ENCODE results near the gene XAB2.
A peak's percentile ranks its signal among the peaks of the same experiment; 100 is the strongest.

Gene XAB2

GRCh38 chr19:7629347-7630054 is at the start of gene XAB2, which contains the start of gene PET100:
XAB2 (minus strand) TSS chr19:7629545; CDS start chr19:7629527, 18 bp downstream.
PET100 (plus strand) TSS chr19:7629793; CDS start chr19:7629834, 41 bp downstream.
- intact Hi-C loops (cut with DNase I; ENCODE audit: low total_unique reads) = no loop called here
- Histone ChIP-seq H3K27me3 (no peaks in the 10 kb centered on the region), H3K36me3 (peaks cover 16 to 52% (median 21%) of the 10 kb centered on the region in 3 donors), H3K27ac (peak within 1 kb of the TSS; percentile 82 to 89), H3K9me3 (no peaks in the 10 kb centered on the region), H3K4me3 (peak within 1 kb of the TSS; percentile 86 to 90), H3K4me1 (peaks cover 3 to 41% (median 29%) of the 10 kb centered on the region in 4 donors)
- peak; percentile 98 to 99 for DNase-seq
- no peak for TF ChIP-seq CTCF (IDR thresholded peaks at IDR 0.05)

- no peak for TF ChIP-seq CTCF (IDR thresholded peaks at IDR 0.05)
- Histone ChIP-seq H3K27ac (no peak overlapping the region), H3K27me3 (peaks cover 0 to 44% of the 10 kb centered on the region in 2 donors), H3K9me3 (no peaks in the 10 kb centered on the region), H3K4me3 (no peak overlapping the region), H3K4me1 (peaks cover 0 to 20% (median 11%) of the 10 kb centered on the region in 4 donors), H3K36me3 (peaks cover 0 to 8% (median 7%) of the 10 kb centered on the region in 3 donors)
- no peak for DNase-seq
- intact Hi-C loops (cut with DNase I; ENCODE audit: low total_unique reads) = loop anchor here (10.0 kb wide), 1 partner anchor 323 kb away; no protein-coding TSS in a partner anchor
These were observed 48.4 kb upstream of the XAB2 start for GRCh38 chr19:7677669-7678311.

- TF ChIP-seq CTCF (IDR thresholded peaks at IDR 0.05) = no peak
- intact Hi-C loops (cut with DNase I; ENCODE audit: low total_unique reads) = loop anchor here (10.0 kb wide), 1 partner anchor 322 kb away; no protein-coding TSS in a partner anchor
- Histone ChIP-seq H3K27ac (no peak within 1 kb of the TSS), H3K9me3 (no peaks in the 10 kb centered on the region), H3K4me3 (no peak within 1 kb of the TSS), H3K36me3 (no peaks in the 10 kb centered on the region), H3K27me3 (peaks cover 0 to 54% of the 10 kb centered on the region in 2 donors), H3K4me1 (peaks cover 0 to 11% (median 6%) of the 10 kb centered on the region in 4 donors)
- no peak for DNase-seq
These were observed 47.5 kb upstream of the XAB2 start, which contains the start of gene MCEMP1 for GRCh38 chr19:7676854-7677253. MCEMP1 (plus strand) TSS chr19:7677090; CDS start chr19:7677121, 31 bp downstream.

GRCh38 chr19:7676376-7676775 is 47.0 kb upstream of the XAB2 start:
- DNase-seq = peak in 1 of 2 donors; percentile 44
- intact Hi-C loops (cut with DNase I; ENCODE audit: low total_unique reads) = loop anchor here (10.0 kb wide), 1 partner anchor 322 kb away; no protein-coding TSS in a partner anchor
- no peaks in the 10 kb centered on the region for H3K9me3 ChIP-seq
- peaks cover 0 to 6% (median 4%) of the 10 kb centered on the region in 4 donors for H3K4me1 ChIP-seq
- H3K36me3 ChIP-seq = no peaks in the 10 kb centered on the region
- peaks cover 0 to 58% of the 10 kb centered on the region in 2 donors for H3K27me3 ChIP-seq
- no peak overlapping the region for H3K4me3 ChIP-seq
- TF ChIP-seq CTCF (IDR thresholded peaks at IDR 0.05) = no peak
- no peak overlapping the region for H3K27ac ChIP-seq

GRCh38 chr19:7674010-7675005 is 45.0 kb upstream of the XAB2 start:
- DNase-seq = peak; percentile 68 to 73
- intact Hi-C loops (cut with DNase I; ENCODE audit: low total_unique reads) = loop anchor here (10.0 kb wide), 1 partner anchor 320 kb away; no protein-coding TSS in a partner anchor
- Histone ChIP-seq H3K27ac (no peak overlapping the region), H3K4me3 (no peak overlapping the region), H3K9me3 (no peaks in the 10 kb centered on the region), H3K27me3 (peaks cover 0 to 67% of the 10 kb centered on the region in 2 donors), H3K36me3 (no peaks in the 10 kb centered on the region), H3K4me1 (peaks cover 0 to 6% (median 0%) of the 10 kb centered on the region in 4 donors)
- no peak for TF ChIP-seq CTCF (IDR thresholded peaks at IDR 0.05)
